ENCODE measurements around the gene JPH2. TPM values are rescaled to one million over a fixed set of nuclear protein-coding genes. Genes with fewer than 3 reads are reported as not detected.

The JPH2 gene
- total and polyA plus RNA-seq, 2 experiments from 2014 or later: 0.16 to 1.1 TPM

DNA sequence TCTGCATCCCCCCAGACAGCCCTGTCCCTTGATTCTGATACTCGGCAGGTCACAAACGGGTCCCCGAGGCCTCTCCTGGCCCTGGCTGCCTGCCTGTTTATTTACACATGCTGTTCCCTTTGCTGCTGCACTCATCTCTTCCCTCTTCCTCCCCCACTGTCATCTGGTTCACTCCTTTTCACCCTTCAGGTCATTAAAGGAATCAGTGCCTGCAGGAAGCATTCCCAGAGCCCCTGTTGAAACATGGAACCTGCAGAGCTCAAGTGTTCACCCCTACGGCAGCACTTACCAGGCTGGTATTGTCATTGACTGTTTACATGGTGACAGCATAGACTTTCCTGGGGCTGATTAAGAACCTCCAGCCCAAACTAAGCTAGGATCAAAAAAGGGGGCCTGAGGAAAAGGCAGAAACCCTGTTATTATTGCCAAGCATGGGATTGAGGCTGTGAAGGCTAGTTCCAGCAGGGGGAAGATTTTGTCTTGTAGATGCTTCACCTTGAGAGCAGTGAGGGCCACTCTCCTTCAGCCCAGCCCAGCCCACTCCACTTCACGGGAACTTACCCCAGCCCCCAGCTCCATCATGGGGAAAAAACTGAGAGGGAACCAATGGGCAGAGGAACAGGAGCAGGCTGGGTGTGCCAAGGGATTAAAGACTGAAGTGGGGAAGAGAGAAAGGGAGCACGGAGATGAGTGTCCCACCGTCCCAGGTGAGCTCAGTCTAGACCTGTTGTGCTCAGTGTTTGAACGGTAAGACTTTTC lies 73.2 kb downstream of the JPH2 start:
- peaks cover 4% of the 10 kb centered on the region; the same call in 1 of the 2 replicates for H3K9me2 ChIP-seq (ENCODE audit: insufficient read depth)
- ATAC-seq: no peak
- no peaks in the 10 kb centered on the region for H3K4me1 ChIP-seq (ENCODE audit: insufficient read depth)
- H2AFZ ChIP-seq: no peak overlapping the region
- H3K4me2 ChIP-seq: no peak overlapping the region
- no peaks in the 10 kb centered on the region for H3K36me3 Mint-ChIP-seq (ENCODE audit: low read depth)
- H3K4me3 ChIP-seq: no peak overlapping the region
- H3K4me3 Mint-ChIP-seq: no peak overlapping the region
- peaks cover 2% of the 10 kb centered on the region for H3K27me3 Mint-ChIP-seq (ENCODE audit: insufficient read depth, low read depth, poor library complexity)
- no peak overlapping the region for H3K27ac Mint-ChIP-seq
- H3K27ac ChIP-seq (ENCODE audit: low read depth): no peak overlapping the region
- no peaks in the 10 kb centered on the region for H4K20me1 ChIP-seq (replicated peaks; ENCODE audit: insufficient read depth)
- H3K36me3 ChIP-seq (ENCODE audit: insufficient read depth): no peaks in the 10 kb centered on the region
- peaks cover 9% of the 10 kb centered on the region for H3K9me3 Mint-ChIP-seq
- no peaks in the 10 kb centered on the region for H3K27me3 ChIP-seq (ENCODE audit: insufficient read depth)
- TF ChIP-seq, protein P1, sequence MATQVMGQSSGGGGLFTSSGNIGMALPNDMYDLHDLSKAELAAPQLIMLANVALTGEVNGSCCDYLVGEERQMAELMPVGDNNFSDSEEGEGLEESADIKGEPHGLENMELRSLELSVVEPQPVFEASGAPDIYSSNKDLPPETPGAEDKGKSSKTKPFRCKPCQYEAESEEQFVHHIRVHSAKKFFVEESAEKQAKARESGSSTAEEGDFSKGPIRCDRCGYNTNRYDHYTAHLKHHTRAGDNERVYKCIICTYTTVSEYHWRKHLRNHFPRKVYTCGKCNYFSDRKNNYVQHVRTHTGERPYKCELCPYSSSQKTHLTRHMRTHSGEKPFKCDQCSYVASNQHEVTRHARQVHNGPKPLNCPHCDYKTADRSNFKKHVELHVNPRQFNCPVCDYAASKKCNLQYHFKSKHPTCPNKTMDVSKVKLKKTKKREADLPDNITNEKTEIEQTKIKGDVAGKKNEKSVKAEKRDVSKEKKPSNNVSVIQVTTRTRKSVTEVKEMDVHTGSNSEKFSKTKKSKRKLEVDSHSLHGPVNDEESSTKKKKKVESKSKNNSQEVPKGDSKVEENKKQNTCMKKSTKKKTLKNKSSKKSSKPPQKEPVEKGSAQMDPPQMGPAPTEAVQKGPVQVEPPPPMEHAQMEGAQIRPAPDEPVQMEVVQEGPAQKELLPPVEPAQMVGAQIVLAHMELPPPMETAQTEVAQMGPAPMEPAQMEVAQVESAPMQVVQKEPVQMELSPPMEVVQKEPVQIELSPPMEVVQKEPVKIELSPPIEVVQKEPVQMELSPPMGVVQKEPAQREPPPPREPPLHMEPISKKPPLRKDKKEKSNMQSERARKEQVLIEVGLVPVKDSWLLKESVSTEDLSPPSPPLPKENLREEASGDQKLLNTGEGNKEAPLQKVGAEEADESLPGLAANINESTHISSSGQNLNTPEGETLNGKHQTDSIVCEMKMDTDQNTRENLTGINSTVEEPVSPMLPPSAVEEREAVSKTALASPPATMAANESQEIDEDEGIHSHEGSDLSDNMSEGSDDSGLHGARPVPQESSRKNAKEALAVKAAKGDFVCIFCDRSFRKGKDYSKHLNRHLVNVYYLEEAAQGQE (IDR thresholded peaks at IDR 0.05; ENCODE audit: unreplicated experiment): no peak
- TF ChIP-seq, protein P2, sequence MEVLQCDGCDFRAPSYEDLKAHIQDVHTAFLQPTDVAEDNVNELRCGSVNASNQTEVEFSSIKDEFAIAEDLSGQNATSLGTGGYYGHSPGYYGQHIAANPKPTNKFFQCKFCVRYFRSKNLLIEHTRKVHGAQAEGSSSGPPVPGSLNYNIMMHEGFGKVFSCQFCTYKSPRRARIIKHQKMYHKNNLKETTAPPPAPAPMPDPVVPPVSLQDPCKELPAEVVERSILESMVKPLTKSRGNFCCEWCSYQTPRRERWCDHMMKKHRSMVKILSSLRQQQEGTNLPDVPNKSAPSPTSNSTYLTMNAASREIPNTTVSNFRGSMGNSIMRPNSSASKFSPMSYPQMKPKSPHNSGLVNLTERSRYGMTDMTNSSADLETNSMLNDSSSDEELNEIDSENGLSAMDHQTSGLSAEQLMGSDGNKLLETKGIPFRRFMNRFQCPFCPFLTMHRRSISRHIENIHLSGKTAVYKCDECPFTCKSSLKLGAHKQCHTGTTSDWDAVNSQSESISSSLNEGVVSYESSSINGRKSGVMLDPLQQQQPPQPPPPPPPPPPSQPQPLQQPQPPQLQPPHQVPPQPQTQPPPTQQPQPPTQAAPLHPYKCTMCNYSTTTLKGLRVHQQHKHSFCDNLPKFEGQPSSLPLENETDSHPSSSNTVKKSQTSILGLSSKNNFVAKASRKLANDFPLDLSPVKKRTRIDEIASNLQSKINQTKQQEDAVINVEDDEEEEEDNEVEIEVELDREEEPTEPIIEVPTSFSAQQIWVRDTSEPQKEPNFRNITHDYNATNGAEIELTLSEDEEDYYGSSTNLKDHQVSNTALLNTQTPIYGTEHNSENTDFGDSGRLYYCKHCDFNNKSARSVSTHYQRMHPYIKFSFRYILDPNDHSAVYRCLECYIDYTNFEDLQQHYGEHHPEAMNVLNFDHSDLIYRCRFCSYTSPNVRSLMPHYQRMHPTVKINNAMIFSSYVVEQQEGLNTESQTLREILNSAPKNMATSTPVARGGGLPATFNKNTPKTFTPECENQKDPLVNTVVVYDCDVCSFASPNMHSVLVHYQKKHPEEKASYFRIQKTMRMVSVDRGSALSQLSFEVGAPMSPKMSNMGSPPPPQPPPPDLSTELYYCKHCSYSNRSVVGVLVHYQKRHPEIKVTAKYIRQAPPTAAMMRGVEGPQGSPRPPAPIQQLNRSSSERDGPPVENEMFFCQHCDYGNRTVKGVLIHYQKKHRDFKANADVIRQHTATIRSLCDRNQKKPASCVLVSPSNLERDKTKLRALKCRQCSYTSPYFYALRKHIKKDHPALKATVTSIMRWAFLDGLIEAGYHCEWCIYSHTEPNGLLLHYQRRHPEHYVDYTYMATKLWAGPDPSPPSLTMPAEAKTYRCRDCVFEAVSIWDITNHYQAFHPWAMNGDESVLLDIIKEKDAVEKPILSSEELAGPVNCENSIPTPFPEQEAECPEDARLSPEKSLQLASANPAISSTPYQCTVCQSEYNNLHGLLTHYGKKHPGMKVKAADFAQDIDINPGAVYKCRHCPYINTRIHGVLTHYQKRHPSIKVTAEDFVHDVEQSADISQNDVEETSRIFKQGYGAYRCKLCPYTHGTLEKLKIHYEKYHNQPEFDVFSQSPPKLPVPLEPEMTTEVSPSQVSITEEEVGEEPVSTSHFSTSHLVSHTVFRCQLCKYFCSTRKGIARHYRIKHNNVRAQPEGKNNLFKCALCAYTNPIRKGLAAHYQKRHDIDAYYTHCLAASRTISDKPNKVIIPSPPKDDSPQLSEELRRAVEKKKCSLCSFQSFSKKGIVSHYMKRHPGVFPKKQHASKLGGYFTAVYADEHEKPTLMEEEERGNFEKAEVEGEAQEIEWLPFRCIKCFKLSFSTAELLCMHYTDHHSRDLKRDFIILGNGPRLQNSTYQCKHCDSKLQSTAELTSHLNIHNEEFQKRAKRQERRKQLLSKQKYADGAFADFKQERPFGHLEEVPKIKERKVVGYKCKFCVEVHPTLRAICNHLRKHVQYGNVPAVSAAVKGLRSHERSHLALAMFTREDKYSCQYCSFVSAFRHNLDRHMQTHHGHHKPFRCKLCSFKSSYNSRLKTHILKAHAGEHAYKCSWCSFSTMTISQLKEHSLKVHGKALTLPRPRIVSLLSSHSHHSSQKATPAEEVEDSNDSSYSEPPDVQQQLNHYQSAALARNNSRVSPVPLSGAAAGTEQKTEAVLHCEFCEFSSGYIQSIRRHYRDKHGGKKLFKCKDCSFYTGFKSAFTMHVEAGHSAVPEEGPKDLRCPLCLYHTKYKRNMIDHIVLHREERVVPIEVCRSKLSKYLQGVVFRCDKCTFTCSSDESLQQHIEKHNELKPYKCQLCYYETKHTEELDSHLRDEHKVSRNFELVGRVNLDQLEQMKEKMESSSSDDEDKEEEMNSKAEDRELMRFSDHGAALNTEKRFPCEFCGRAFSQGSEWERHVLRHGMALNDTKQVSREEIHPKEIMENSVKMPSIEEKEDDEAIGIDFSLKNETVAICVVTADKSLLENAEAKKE (CRISPR knock-in tag; IDR thresholded peaks at IDR 0.05): no peak
- TF ChIP-seq EZH2 (IDR thresholded peaks at IDR 0.05; ENCODE audit: low read depth, unreplicated experiment) (no peak), NANOG (IDR thresholded peaks at IDR 0.05; ENCODE audit: borderline replicate concordance) (no peak), POLR2AphosphoS5 (IDR thresholded peaks at IDR 0.05; ENCODE audit: low read depth) (no peak), EZH2phosphoT487 (IDR thresholded peaks at IDR 0.05; ENCODE audit: unreplicated experiment) (no peak), STAT1 (IDR thresholded peaks at IDR 0.05; ENCODE audit: unreplicated experiment) (no peak), ZNF331 (CRISPR knock-in tag; IDR thresholded peaks at IDR 0.05; ENCODE audit: low read depth) (no peak), JUNB (IDR thresholded peaks at IDR 0.05; ENCODE audit: unreplicated experiment) (no peak), CREB1 (CRISPR knock-in tag; IDR thresholded peaks at IDR 0.05; ENCODE audit: low read depth) (no peak), ZNF114 (CRISPR knock-in tag; IDR thresholded peaks at IDR 0.05) (no peak)
- TF ChIP-seq, protein P3, sequence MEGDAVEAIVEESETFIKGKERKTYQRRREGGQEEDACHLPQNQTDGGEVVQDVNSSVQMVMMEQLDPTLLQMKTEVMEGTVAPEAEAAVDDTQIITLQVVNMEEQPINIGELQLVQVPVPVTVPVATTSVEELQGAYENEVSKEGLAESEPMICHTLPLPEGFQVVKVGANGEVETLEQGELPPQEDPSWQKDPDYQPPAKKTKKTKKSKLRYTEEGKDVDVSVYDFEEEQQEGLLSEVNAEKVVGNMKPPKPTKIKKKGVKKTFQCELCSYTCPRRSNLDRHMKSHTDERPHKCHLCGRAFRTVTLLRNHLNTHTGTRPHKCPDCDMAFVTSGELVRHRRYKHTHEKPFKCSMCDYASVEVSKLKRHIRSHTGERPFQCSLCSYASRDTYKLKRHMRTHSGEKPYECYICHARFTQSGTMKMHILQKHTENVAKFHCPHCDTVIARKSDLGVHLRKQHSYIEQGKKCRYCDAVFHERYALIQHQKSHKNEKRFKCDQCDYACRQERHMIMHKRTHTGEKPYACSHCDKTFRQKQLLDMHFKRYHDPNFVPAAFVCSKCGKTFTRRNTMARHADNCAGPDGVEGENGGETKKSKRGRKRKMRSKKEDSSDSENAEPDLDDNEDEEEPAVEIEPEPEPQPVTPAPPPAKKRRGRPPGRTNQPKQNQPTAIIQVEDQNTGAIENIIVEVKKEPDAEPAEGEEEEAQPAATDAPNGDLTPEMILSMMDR (conservative IDR thresholded peaks at IDR 0.05; ENCODE audit: low read depth in 2 of 2): no peak
- TF ChIP-seq, protein P4, sequence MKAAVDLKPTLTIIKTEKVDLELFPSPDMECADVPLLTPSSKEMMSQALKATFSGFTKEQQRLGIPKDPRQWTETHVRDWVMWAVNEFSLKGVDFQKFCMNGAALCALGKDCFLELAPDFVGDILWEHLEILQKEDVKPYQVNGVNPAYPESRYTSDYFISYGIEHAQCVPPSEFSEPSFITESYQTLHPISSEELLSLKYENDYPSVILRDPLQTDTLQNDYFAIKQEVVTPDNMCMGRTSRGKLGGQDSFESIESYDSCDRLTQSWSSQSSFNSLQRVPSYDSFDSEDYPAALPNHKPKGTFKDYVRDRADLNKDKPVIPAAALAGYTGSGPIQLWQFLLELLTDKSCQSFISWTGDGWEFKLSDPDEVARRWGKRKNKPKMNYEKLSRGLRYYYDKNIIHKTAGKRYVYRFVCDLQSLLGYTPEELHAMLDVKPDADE (IDR thresholded peaks at IDR 0.05): no peak
- no peak for DNase-seq (ENCODE audit: low spot score)
- H3K79me2 ChIP-seq (replicated peaks; ENCODE audit: insufficient read depth): no peaks in the 10 kb centered on the region
- no peaks in the 10 kb centered on the region for H3K4me1 Mint-ChIP-seq
- H3F3A ChIP-seq (replicated peaks; ENCODE audit: low read depth): no peaks in the 10 kb centered on the region

Measured in GM23338 (cell line).